Activated CD4-positive, alpha-beta T cell treated with anti-CD3 and anti-CD28 coated beads for 36 hours (primary cell): ENCODE data around the gene LTF. TPM values are rescaled to one million over a fixed set of nuclear protein-coding genes. Genes with fewer than 3 reads are reported as not detected.

ENCODE experiments used
- ATAC-seq: fragments of 200-7000 bp; cut with Tn5 transposase; one replicate; pipeline ENCODE4 v1.10.0; 2021; ENCODE audit warnings: mild to moderate bottlenecking, moderate library complexity
- CTCF ChIA-PET: fragments of 350-600 bp; sonication (Branson Sonifier 250); formaldehyde crosslinking; loops from one replicate; lab custom pipeline; 2021; ENCODE audit warnings: antibody characterized with exemption; lab: Charles Lee
- POLR2A ChIA-PET: fragments of 350-600 bp; sonication (Branson Sonifier 250); formaldehyde crosslinking; loops from one replicate; lab custom pipeline; 2021; ENCODE audit warnings: antibody characterized with exemption, inconsistent platforms; lab: Charles Lee
- DNase-seq: peaks from one replicate; pipeline ENCODE4 v3.0.0-alpha.2; 2020
- H3K27ac Mint-ChIP-seq: one replicate; pipeline ENCODE4 v1.8.0; 2021; ENCODE audit warnings: mixed read lengths
- H3K27me3 Mint-ChIP-seq: one replicate; pipeline ENCODE4 v1.8.0; 2021; ENCODE audit warnings: mixed read lengths
- H3K36me3 Mint-ChIP-seq: one replicate; pipeline ENCODE4 v1.8.0; 2021; ENCODE audit warnings: low read depth, mixed read lengths
- H3K4me1 Mint-ChIP-seq: one replicate; pipeline ENCODE4 v1.8.0; 2021; ENCODE audit warnings: mixed read lengths
- H3K4me3 Mint-ChIP-seq: one replicate; pipeline ENCODE4 v1.8.0; 2021; ENCODE audit warnings: mild to moderate bottlenecking, moderate library complexity, mixed read lengths
- H3K9me3 Mint-ChIP-seq: one replicate; pipeline ENCODE4 v1.8.0; 2021; ENCODE audit warnings: low read depth, mixed read lengths
- intact Hi-C, 2 experiments: fragments of 100-400 bp; cut with DNase I in 1 of 2; cut with micrococcal nuclease in 1 of 2; formaldehyde crosslinking; loops; one replicate each; pipeline versions ENCODE4 v1.14.2 to v1.15.1; 2022 to 2024; cut with DNase I, micrococcal nuclease
- total RNA-seq, 2 experiments: library from RNA; stranded (reverse); gene quantifications; one replicate each; pipeline ENCODE4 v1.2.3, GENCODE V29; 2021

LTF gene
- total RNA-seq, 2 experiments from 2014 or later, result not detected

DNA sequence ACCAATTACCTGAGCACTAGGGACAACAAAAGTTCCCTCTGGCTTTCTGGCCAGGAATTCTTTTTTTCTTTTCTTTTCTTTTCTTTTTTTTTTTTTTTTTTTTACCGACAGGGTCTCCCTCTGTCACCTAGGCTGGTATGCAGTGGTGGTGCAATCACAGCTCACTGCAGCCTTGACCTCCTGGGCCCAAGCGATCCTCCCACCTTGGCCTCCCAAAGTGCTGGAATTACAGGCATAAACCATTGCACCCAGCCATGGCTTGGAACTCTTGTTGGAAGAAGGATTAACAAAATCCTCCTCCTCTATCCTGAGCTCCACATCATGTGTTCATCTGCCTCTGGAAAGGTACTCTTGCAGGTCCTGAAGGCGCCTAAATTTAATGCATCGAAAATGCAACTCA lies 2.9 kb upstream of the LTF start:
- Mint-ChIP-seq H3K9me3 (no peaks in the 10 kb centered on the region), H3K36me3 (no peaks in the 10 kb centered on the region), H3K4me1 (no peaks in the 10 kb centered on the region), H3K27ac (no peak overlapping the region), H3K4me3 (no peak overlapping the region), H3K27me3 (peaks cover 28% of the 10 kb centered on the region)
- ChIA-PET POLR2A (no interaction called here), CTCF (no interaction called here)
- intact Hi-C loops, result no loop called here
- DNase-seq (no peak), ATAC-seq (no peak)

- no peak overlapping the region for H3K27ac Mint-ChIP-seq
- no peaks in the 10 kb centered on the region for H3K4me1 Mint-ChIP-seq
- peaks cover 32% of the 10 kb centered on the region for H3K27me3 Mint-ChIP-seq
- H3K4me3 Mint-ChIP-seq, result no peak overlapping the region
- H3K36me3 Mint-ChIP-seq, result no peaks in the 10 kb centered on the region
- intact Hi-C loops, result no loop called here
- no peak for ATAC-seq
- CTCF ChIA-PET, result interaction anchor here (0.6 to 1.3 kb wide), 2 partner anchors 7 to 347 kb away, joined by 3 to 4 read pairs; no protein-coding TSS in a partner anchor
- POLR2A ChIA-PET, result no interaction called here
- no peak for DNase-seq
- no peaks in the 10 kb centered on the region for H3K9me3 Mint-ChIP-seq
Measured at GRCh38 chr3:46466871-46467403, 2.2 kb upstream of the LTF start.

GRCh38 chr3:46466273-46466672 lies 1.6 kb upstream of the LTF start:
- ChIA-PET CTCF (interaction anchor here (0.6 to 1.3 kb wide), 3 partner anchors 8 to 348 kb away, joined by 3 to 4 read pairs (median 3); no protein-coding TSS in a partner anchor), POLR2A (no interaction called here)
- peaks cover 36% of the 10 kb centered on the region for H3K27me3 Mint-ChIP-seq
- no peaks in the 10 kb centered on the region for H3K36me3 Mint-ChIP-seq
- H3K4me3 Mint-ChIP-seq, result no peak overlapping the region
- intact Hi-C loops, result no loop called here
- H3K27ac Mint-ChIP-seq, result no peak overlapping the region
- DNase-seq (no peak), ATAC-seq (no peak)
- no peaks in the 10 kb centered on the region for H3K9me3 Mint-ChIP-seq
- no peaks in the 10 kb centered on the region for H3K4me1 Mint-ChIP-seq

- intact Hi-C loops, result no loop called here
- CTCF ChIA-PET, result interaction anchor here (1.0 kb wide), 1 partner anchor 24 kb away, joined by 3 read pairs; no protein-coding TSS in a partner anchor
- no peak for DNase-seq
- POLR2A ChIA-PET, result no interaction called here
- no peak overlapping the region for H3K4me3 Mint-ChIP-seq
- no peak for ATAC-seq
- no peaks in the 10 kb centered on the region for H3K36me3 Mint-ChIP-seq
- H3K9me3 Mint-ChIP-seq, result no peaks in the 10 kb centered on the region
- peaks cover 40% of the 10 kb centered on the region for H3K27me3 Mint-ChIP-seq
- no peak overlapping the region for H3K27ac Mint-ChIP-seq
- H3K4me1 Mint-ChIP-seq, result no peaks in the 10 kb centered on the region
Measured at GRCh38 chr3:46465196-46465520, 453 bp upstream of the LTF start.

- intact Hi-C loops, result no loop called here
Measured at GRCh38 chr3:46463868-46464241, 850 bp downstream of the LTF start.

DNA sequence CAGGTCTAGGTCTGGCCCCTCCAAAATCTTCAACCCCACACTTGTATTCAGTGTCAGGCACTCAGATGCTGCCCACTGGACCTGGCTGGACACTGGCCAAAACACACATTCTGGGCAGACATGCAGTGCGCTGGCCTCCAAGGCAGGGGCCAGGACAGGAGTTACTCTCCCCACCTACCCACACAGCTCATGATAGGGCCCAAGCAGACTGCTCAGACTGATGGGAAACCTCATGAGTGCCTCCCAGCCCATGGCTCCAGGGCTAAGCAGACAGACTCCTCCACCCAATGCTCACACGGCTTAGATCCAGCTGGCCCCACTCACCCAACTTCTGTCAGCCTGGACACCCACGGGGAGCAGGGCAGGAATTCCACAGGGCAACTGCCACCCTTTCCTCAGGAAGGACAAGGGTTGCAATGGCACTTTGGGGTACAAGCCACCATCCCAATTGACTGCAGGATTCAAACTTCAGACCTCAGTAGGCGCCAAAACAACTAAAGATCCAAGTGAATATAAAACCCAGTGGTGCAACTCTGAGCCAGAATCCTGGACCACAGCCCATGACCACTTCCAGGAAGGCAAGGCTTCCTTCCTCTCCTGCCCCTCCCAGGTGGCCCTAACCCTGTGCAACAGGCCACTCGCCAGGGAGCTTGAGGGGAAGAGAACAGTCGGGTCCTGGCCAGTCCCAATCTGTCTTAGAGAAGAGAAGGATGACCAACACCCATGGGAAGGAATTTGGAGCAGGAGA lies 1.4 kb downstream of the LTF start:
- Mint-ChIP-seq H3K36me3 (no peaks in the 10 kb centered on the region), H3K27ac (no peak overlapping the region), H3K9me3 (no peaks in the 10 kb centered on the region), H3K27me3 (peaks cover 42% of the 10 kb centered on the region), H3K4me3 (no peak overlapping the region), H3K4me1 (no peaks in the 10 kb centered on the region)
- ATAC-seq (no peak), DNase-seq (no peak)
- intact Hi-C loops, result no loop called here
- ChIA-PET POLR2A (no interaction called here), CTCF (interaction anchor here (0.5 to 1.6 kb wide), 7 partner anchors 11 to 330 kb away, joined by 3 to 5 read pairs (median 3); no protein-coding TSS in a partner anchor)

More at GRCh38 chr3:46463868-46464241, 850 bp downstream of the LTF start:
- H3K27ac Mint-ChIP-seq, result no peak overlapping the region
- H3K4me3 Mint-ChIP-seq, result no peak overlapping the region
- H3K9me3 Mint-ChIP-seq, result no peaks in the 10 kb centered on the region
- H3K27me3 Mint-ChIP-seq, result peaks cover 42% of the 10 kb centered on the region
- ChIA-PET POLR2A (no interaction called here), CTCF (interaction anchor here (0.6 to 1.5 kb wide), 3 partner anchors 26 to 248 kb away, joined by 3 to 4 read pairs (median 3); no protein-coding TSS in a partner anchor)
- ATAC-seq, result no peak
- H3K36me3 Mint-ChIP-seq, result no peaks in the 10 kb centered on the region
- H3K4me1 Mint-ChIP-seq, result no peaks in the 10 kb centered on the region
- no peak for DNase-seq

GRCh38 chr3:46462511-46462910 lies 2.2 kb downstream of the LTF start:
- ChIA-PET CTCF (interaction anchor here (0.5 to 1.6 kb wide), 4 partner anchors 10 to 330 kb away, joined by 3 to 5 read pairs (median 3); no protein-coding TSS in a partner anchor), POLR2A (no interaction called here)
- Mint-ChIP-seq H3K36me3 (no peaks in the 10 kb centered on the region), H3K4me1 (no peaks in the 10 kb centered on the region), H3K27ac (no peak overlapping the region), H3K4me3 (no peak overlapping the region), H3K9me3 (no peaks in the 10 kb centered on the region), H3K27me3 (peaks cover 42% of the 10 kb centered on the region)
- ATAC-seq, result no peak
- intact Hi-C loops, result no loop called here
- DNase-seq, result no peak

DNA sequence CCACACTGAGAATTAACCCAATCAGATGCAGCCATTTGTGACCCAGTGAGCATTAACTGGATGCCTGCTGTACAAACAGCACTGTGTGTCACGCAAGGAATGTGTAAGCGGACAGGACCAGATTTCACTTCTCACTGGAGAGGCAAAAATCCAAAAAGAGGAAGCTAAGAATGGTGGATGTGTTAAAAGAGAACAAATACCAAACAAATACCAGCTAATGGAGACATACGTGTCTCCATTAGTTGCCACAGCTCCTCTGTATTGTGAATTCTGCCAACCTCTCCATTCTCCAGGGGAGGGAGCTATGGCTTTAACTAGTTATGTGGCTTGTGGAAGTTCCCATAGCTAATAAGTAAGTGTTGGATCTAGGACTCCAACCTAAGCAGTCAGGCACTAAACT lies 2.6 kb downstream of the LTF start:
- Mint-ChIP-seq H3K27me3 (peaks cover 42% of the 10 kb centered on the region), H3K4me1 (no peaks in the 10 kb centered on the region), H3K36me3 (no peaks in the 10 kb centered on the region), H3K9me3 (no peaks in the 10 kb centered on the region), H3K4me3 (no peak overlapping the region), H3K27ac (no peak overlapping the region)
- ATAC-seq (no peak), DNase-seq (no peak)
- ChIA-PET POLR2A (no interaction called here), CTCF (interaction anchor here (0.9 to 1.6 kb wide), 3 partner anchors 10 to 80 kb away, joined by 3 to 5 read pairs (median 3); no protein-coding TSS in a partner anchor)
- intact Hi-C loops, result no loop called here

DNA sequence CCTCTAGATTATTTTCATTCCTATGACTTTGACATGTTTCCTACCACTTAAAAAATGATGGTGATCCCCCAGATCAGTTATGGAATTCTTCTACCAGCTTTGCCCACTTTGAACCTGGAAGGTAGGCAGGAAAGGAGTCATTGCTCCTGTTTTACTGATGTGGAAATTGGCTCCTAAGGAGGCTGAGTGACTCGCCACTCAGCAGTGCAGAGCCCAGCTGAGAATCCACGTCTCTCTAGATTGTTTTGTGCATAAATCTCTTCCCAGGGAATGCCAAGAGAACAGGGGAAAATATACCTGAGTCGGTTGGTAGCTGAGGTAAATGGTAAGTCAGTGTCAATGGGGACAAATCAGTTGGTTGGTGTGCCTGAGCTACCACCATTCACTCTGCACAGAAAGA lies 4.7 kb downstream of the LTF start:
- no peaks in the 10 kb centered on the region for H3K9me3 Mint-ChIP-seq
- H3K4me3 Mint-ChIP-seq, result no peak overlapping the region
- intact Hi-C loops, result no loop called here
- ChIA-PET CTCF (interaction anchor here (0.6 to 1.9 kb wide), 2 partner anchors 13 to 29 kb away, joined by 3 to 4 read pairs; no protein-coding TSS in a partner anchor), POLR2A (no interaction called here)
- H3K27ac Mint-ChIP-seq, result no peak overlapping the region
- DNase-seq (no peak), ATAC-seq (no peak)
- no peaks in the 10 kb centered on the region for H3K4me1 Mint-ChIP-seq
- H3K36me3 Mint-ChIP-seq, result no peaks in the 10 kb centered on the region
- peaks cover 35% of the 10 kb centered on the region for H3K27me3 Mint-ChIP-seq

- no peak for DNase-seq
- intact Hi-C loops, result no loop called here
- CTCF ChIA-PET, result no interaction called here
- POLR2A ChIA-PET, result no interaction called here
- no peaks in the 10 kb centered on the region for H3K9me3 Mint-ChIP-seq
- ATAC-seq, result no peak
- no peak overlapping the region for H3K27ac Mint-ChIP-seq
- no peaks in the 10 kb centered on the region for H3K36me3 Mint-ChIP-seq
- no peaks in the 10 kb centered on the region for H3K4me1 Mint-ChIP-seq
- peaks cover 13% of the 10 kb centered on the region for H3K27me3 Mint-ChIP-seq
- H3K4me3 Mint-ChIP-seq, result no peak overlapping the region
Measured at GRCh38 chr3:46456118-46456517, 8.6 kb downstream of the LTF start.

- H3K36me3 Mint-ChIP-seq, result no peaks in the 10 kb centered on the region
- CTCF ChIA-PET, result interaction anchor here (0.6 to 0.9 kb wide), 2 partner anchors 33 to 167 kb away, joined by 3 to 4 read pairs; no protein-coding TSS in a partner anchor
- H3K4me1 Mint-ChIP-seq, result no peaks in the 10 kb centered on the region
- ATAC-seq, result no peak
- intact Hi-C loops, result no loop called here
- peaks cover 14% of the 10 kb centered on the region for H3K27me3 Mint-ChIP-seq
- no peak overlapping the region for H3K4me3 Mint-ChIP-seq
- POLR2A ChIA-PET, result no interaction called here
- H3K27ac Mint-ChIP-seq, result no peak overlapping the region
- no peak for DNase-seq
- no peaks in the 10 kb centered on the region for H3K9me3 Mint-ChIP-seq
Measured at GRCh38 chr3:46455231-46456115, 9.2 kb downstream of the LTF start.
